Activated CD4-positive, alpha-beta T cell treated with anti-CD3 and anti-CD28 coated beads for 4 hours (primary cell): ENCODE data around the gene CDKN3.
"Not testable (repeated sequence)": the region's sequence is repeated elsewhere in the genome, so short reads cannot be mapped to it uniquely, and the experiment has no call there.

ENCODE experiments used
- DNase-seq, 2 donors: peaks; one replicate each; pipeline ENCODE4 v3.0.0-alpha.2; 2020

CDKN3 gene

GRCh38 chr14:54457609-54457996, 60.8 kb downstream of the CDKN3 start:
- DNase-seq = no peak

GRCh38 chr14:54458536-54458935, 61.7 kb downstream of the CDKN3 start:
- not testable (repeated sequence) for DNase-seq

- DNase-seq = no peak
Measured at GRCh38 chr14:54459106-54459505, 62.3 kb downstream of the CDKN3 start.

- DNase-seq = no peak
Measured at GRCh38 chr14:54462048-54462447, 65.2 kb downstream of the CDKN3 start.

GRCh38 chr14:54465654-54466053, 68.8 kb downstream of the CDKN3 start:
- DNase-seq = no peak

GRCh38 chr14:54467280-54467679, 70.5 kb downstream of the CDKN3 start:
- DNase-seq = no peak
